Osteoblast (primary cell): ENCODE results near the gene NFIA. TPM values are rescaled to one million over a fixed set of nuclear protein-coding genes. Genes with fewer than 3 reads are reported as not detected.

ENCODE experiments used
- DNase-seq: peaks from one replicate; pipeline ENCODE4 v3.0.0; 2011; ENCODE audit warnings: low spot score, mixed read lengths; ENCODE audit not compliant: insufficient read length; ENCODE audit errors: missing footprints
- H2AFZ ChIP-seq: 2 replicates; pipeline ENCODE4 v1.6.0; 2011; ENCODE audit warnings: mild to moderate bottlenecking, low read length
- H3K27ac ChIP-seq: 2 replicates; pipeline ENCODE4 v1.5.1; 2011; ENCODE audit warnings: mild to moderate bottlenecking, low read depth, low read length, moderate library complexity
- H3K27me3 ChIP-seq: 2 replicates; pipeline ENCODE4 v1.6.0; 2012; ENCODE audit warnings: mild to moderate bottlenecking, control low read depth, inconsistent platforms, low read length, moderate library complexity; ENCODE audit not compliant: insufficient read depth
- H3K36me3 ChIP-seq: 2 replicates; pipeline ENCODE4 v1.5.1; 2011; ENCODE audit warnings: mild to moderate bottlenecking, low read length, control low read depth, moderate library complexity; ENCODE audit not compliant: insufficient read depth
- H3K4me1 ChIP-seq: 2 replicates; pipeline ENCODE4 v1.5.1; 2011; ENCODE audit warnings: mild to moderate bottlenecking, low read length, control low read depth, moderate library complexity; ENCODE audit not compliant: insufficient read depth
- H3K4me2 ChIP-seq: 2 replicates; pipeline ENCODE4 v1.6.0; 2011; ENCODE audit warnings: mild to moderate bottlenecking, low read length; ENCODE audit not compliant: insufficient read depth
- H3K4me3 ChIP-seq: fragments of 200-600 bp; sonication (generic); 3 replicates; pipeline ENCODE4 v1.5.1; 2012; ENCODE audit warnings: mild to moderate bottlenecking, low read length, inconsistent platforms; ENCODE audit not compliant: insufficient read depth
- H3K79me2 ChIP-seq: 2 replicates; pipeline ENCODE4 v1.6.0; 2012; ENCODE audit warnings: mild to moderate bottlenecking, low read length, control low read depth, inconsistent platforms; ENCODE audit not compliant: insufficient read depth
- H3K9me3 ChIP-seq: 2 replicates; pipeline ENCODE4 v1.5.1; 2011; ENCODE audit warnings: low read depth, low read length, control low read depth
- H4K20me1 ChIP-seq: 2 replicates; pipeline ENCODE4 v1.6.0; 2012; ENCODE audit warnings: mild to moderate bottlenecking, low read length, control low read depth; ENCODE audit not compliant: insufficient read depth
- CTCF ChIP-seq: IDR thresholded peaks from 2 replicates; pipeline ENCODE4 v1.5.1; 2011; ENCODE audit warnings: mild to moderate bottlenecking, low read depth, low read length, moderate library complexity; ENCODE audit errors: extremely low read depth
- total RNA-seq: library from RNA; depleted of rRNA; stranded (reverse); fragments of >200 nt; gene quantifications from 2 replicates; pipeline ENCODE4 v1.2.3, GENCODE V29; 2012

The NFIA gene
- total RNA-seq, 1 donor = 7.2 TPM

GRCh38 chr1:61135291-61135690 is 52.9 kb downstream of the NFIA start:
- Histone ChIP-seq H3K9me3 (no peaks in the 10 kb centered on the region), H3K27ac (no peak overlapping the region), H3K4me2 (no peak overlapping the region), H3K4me1 (peaks cover 16% of the 10 kb centered on the region), H3K27me3 (no peaks in the 10 kb centered on the region), H4K20me1 (no peaks in the 10 kb centered on the region), H3K79me2 (no peaks in the 10 kb centered on the region), H2AFZ (no peak overlapping the region), H3K4me3 (no peak overlapping the region), H3K36me3 (no peaks in the 10 kb centered on the region)
- no peak for DNase-seq
- no peak for TF ChIP-seq CTCF

GRCh38 chr1:61138305-61138704 is 55.9 kb downstream of the NFIA start:
- Histone ChIP-seq H4K20me1 (no peaks in the 10 kb centered on the region), H3K9me3 (no peaks in the 10 kb centered on the region), H3K4me1 (peaks cover 33% of the 10 kb centered on the region), H3K4me2 (no peak overlapping the region), H2AFZ (no peak overlapping the region), H3K27me3 (no peaks in the 10 kb centered on the region), H3K27ac (no peak overlapping the region), H3K36me3 (no peaks in the 10 kb centered on the region), H3K4me3 (no peak overlapping the region), H3K79me2 (no peaks in the 10 kb centered on the region)
- TF ChIP-seq CTCF = no peak
- DNase-seq = no peak

GRCh38 chr1:61138921-61139774 is 56.8 kb downstream of the NFIA start:
- H3K79me2 ChIP-seq = no peaks in the 10 kb centered on the region
- no peaks in the 10 kb centered on the region for H4K20me1 ChIP-seq
- no peaks in the 10 kb centered on the region for H3K27me3 ChIP-seq
- H3K4me2 ChIP-seq = no peak overlapping the region
- no peak for TF ChIP-seq CTCF
- H2AFZ ChIP-seq = no peak overlapping the region
- H3K9me3 ChIP-seq = no peaks in the 10 kb centered on the region
- H3K4me3 ChIP-seq = no peak overlapping the region
- H3K36me3 ChIP-seq = no peaks in the 10 kb centered on the region
- DNase-seq = no peak
- no peak overlapping the region for H3K27ac ChIP-seq
- H3K4me1 ChIP-seq = peaks cover 33% of the 10 kb centered on the region

GRCh38 chr1:61139775-61140549 is 57.6 kb downstream of the NFIA start:
- no peak for TF ChIP-seq CTCF
- H3K4me3 ChIP-seq = no peak overlapping the region
- no peak for DNase-seq
- no peaks in the 10 kb centered on the region for H4K20me1 ChIP-seq
- H3K4me1 ChIP-seq = peaks cover 33% of the 10 kb centered on the region
- H3K27ac ChIP-seq = no peak overlapping the region
- H3K79me2 ChIP-seq = no peaks in the 10 kb centered on the region
- H3K9me3 ChIP-seq = no peaks in the 10 kb centered on the region
- H2AFZ ChIP-seq = no peak overlapping the region
- H3K36me3 ChIP-seq = no peaks in the 10 kb centered on the region
- H3K27me3 ChIP-seq = no peaks in the 10 kb centered on the region
- H3K4me2 ChIP-seq = no peak overlapping the region
